Endothelial cell of umbilical vein (primary cell): ENCODE measurements around the gene ADGRG2. TPM values are rescaled to one million over a fixed set of nuclear protein-coding genes. Genes with fewer than 3 reads are reported as not detected.

Experiments
- BruUV-seq: library from RNA; stranded (reverse); fragments of 400-500 nt; replicated peaks from 2 replicates; lab custom pipeline; 2021; lab: Mats Ljungman, UMichigan
- CTCF ChIA-PET: fragments of 300-600, 350-600 bp; sonication (Branson Sonifier 250); formaldehyde crosslinking; loops from one replicate; lab custom pipeline; 2021; ENCODE audit warnings: antibody characterized with exemption, inconsistent platforms; lab: Charles Lee
- POLR2A ChIA-PET: fragments of 300-600, 350-600 bp; sonication (Branson Sonifier 250); formaldehyde crosslinking; loops from one replicate; lab custom pipeline; 2021; ENCODE audit warnings: antibody characterized with exemption, inconsistent platforms; lab: Charles Lee
- DNase-seq: peaks from one replicate; pipeline ENCODE4 v3.0.0-alpha.2; 2011; ENCODE audit warnings: low read depth, low spot score
- FAIRE-seq: peaks from 2 replicates; lab custom pipeline; 2011; peaks lifted over from hg19 to GRCh38; lab: Jason Lieb, UNC
- H2AFZ ChIP-seq: 2 replicates; pipeline ENCODE4 v1.6.0; 2012; ENCODE audit warnings: low read depth, low read length, control low read depth, inconsistent platforms
- H3K27ac ChIP-seq: 2 replicates; pipeline ENCODE4 v1.5.1; 2011; ENCODE audit warnings: low read depth, mild to moderate bottlenecking, control low read depth, low read length, moderate library complexity; ENCODE audit not compliant: insufficient read depth
- H3K27me3 ChIP-seq, 2 experiments: 2 replicates each; pipeline versions ENCODE4 v1.6.0 to v1.6.1; 2011; ENCODE audit warnings: low read length in 2 of 2, mixed read lengths in 1 of 2; ENCODE audit not compliant: control insufficient read depth in 2 of 2, insufficient read depth in 2 of 2
- H3K36me3 ChIP-seq, 2 experiments: 2 replicates in 1 of 2; 3 replicates in 1 of 2; pipeline ENCODE4 v1.5.1; 2011; ENCODE audit warnings: low read length in 2 of 2, mild to moderate bottlenecking in 1 of 2, moderate library complexity in 1 of 2; ENCODE audit not compliant: control insufficient read depth in 2 of 2, insufficient read depth in 2 of 2; ENCODE audit errors: extremely low read depth in 1 of 2
- H3K4me1 ChIP-seq: 3 replicates; pipeline ENCODE4 v1.5.1; 2011; ENCODE audit warnings: mild to moderate bottlenecking, low read length; ENCODE audit not compliant: control insufficient read depth, insufficient read depth; ENCODE audit errors: extremely low read depth
- H3K4me2 ChIP-seq: 2 replicates; pipeline ENCODE4 v1.6.1; 2011; ENCODE audit warnings: low read length, control low read depth, mixed read lengths; ENCODE audit not compliant: insufficient read depth
- H3K4me3 ChIP-seq, 3 experiments: fragments of 200-600 bp in 1 of 3; sonication (generic), shearing (Covaris generic) in 1 of 3; replicated peaks in 1 of 3; 2 replicates each; pipeline ENCODE4 v1.5.1; 2011 to 2016; ENCODE audit warnings: control low read depth in 3 of 3, low read length in 3 of 3, mild to moderate bottlenecking in 2 of 3, inconsistent platforms in 1 of 3, low read depth in 1 of 3, moderate library complexity in 1 of 3; ENCODE audit not compliant: insufficient read depth in 1 of 3
- H3K79me2 ChIP-seq: 2 replicates; pipeline ENCODE4 v1.6.0; 2012; ENCODE audit warnings: low read length, inconsistent platforms; ENCODE audit not compliant: control insufficient read depth, insufficient read depth
- H3K9ac ChIP-seq: replicated peaks from 2 replicates; pipeline ENCODE3; 2011; ENCODE audit warnings: low read length, control low read depth; ENCODE audit not compliant: insufficient read depth; ENCODE audit errors: extremely low read depth
- H3K9me1 ChIP-seq: replicated peaks from 3 replicates; pipeline ENCODE4 v1.6.0; 2011; ENCODE audit warnings: mild to moderate bottlenecking, low read length; ENCODE audit not compliant: control insufficient read depth, insufficient read depth; ENCODE audit errors: extremely low read depth
- H3K9me3 ChIP-seq: replicated peaks from 2 replicates; pipeline ENCODE4 v1.5.1; 2012; ENCODE audit warnings: low read length, inconsistent platforms; ENCODE audit not compliant: control insufficient read depth, insufficient read depth
- H4K20me1 ChIP-seq: replicated peaks from 2 replicates; pipeline ENCODE3; 2011; ENCODE audit warnings: mild to moderate bottlenecking, low read length; ENCODE audit not compliant: control insufficient read depth, insufficient read depth; ENCODE audit errors: extremely low read depth
- CTCF ChIP-seq, 2 donors: IDR thresholded peaks; 1 replicate in 1 of 2; 2 replicates in 1 of 2; pipeline ENCODE4 v1.5.1; 2011; ENCODE audit warnings: low read length in 2 of 2, mild to moderate bottlenecking in 2 of 2, moderate library complexity in 2 of 2, control low read depth in 1 of 2, inconsistent platforms in 1 of 2, low read depth in 1 of 2; ENCODE audit not compliant: insufficient read depth in 1 of 2; ENCODE audit errors: extremely low read depth in 1 of 2
- JUN ChIP-seq: IDR thresholded peaks from 2 replicates; pipeline ENCODE4 v1.6.1; 2011; ENCODE audit warnings: borderline replicate concordance, low read depth; ENCODE audit not compliant: insufficient read length, insufficient read depth
- MAX ChIP-seq: IDR thresholded peaks from 2 replicates; pipeline ENCODE4 v1.6.1; 2011; ENCODE audit not compliant: insufficient read depth, insufficient read length
- MYC ChIP-seq: IDR thresholded peaks from one replicate; pipeline ENCODE4 v1.6.1; 2011; ENCODE audit warnings: mild to moderate bottlenecking, low read depth, low read length
- POLR2A ChIP-seq: IDR thresholded peaks from 2 replicates; pipeline ENCODE4 v1.6.1; 2012; ENCODE audit warnings: low read depth, mild to moderate bottlenecking, control low read depth, low read length
- dilution Hi-C: fragments of 300-500 bp; cut with MboI; formaldehyde crosslinking; loops from one replicate; pipeline ENCODE4 v1.15.0; 2019; ENCODE audit warnings: low sequenced_read_pairs; ENCODE audit not compliant: extremely low pct_ligation_motif_present
- intact Hi-C: fragments of 100-400 bp; cut with micrococcal nuclease; formaldehyde crosslinking; loops from one replicate; pipeline ENCODE4 v1.10.0; 2022
- polyA plus RNA-seq, 4 experiments: library from polyadenylated mRNA; depleted of rRNA in 3 of 4; stranded (reverse) in 3 of 4; unstranded in 1 of 4; fragments of >200 nt; gene quantifications; 2 replicates each; pipeline versions ENCODE4 v1.2.1 to v1.2.3, GENCODE V29; 2011 to 2012; ENCODE audit warnings: missing spikeins in 1 of 4
- total RNA-seq: library from RNA; stranded (reverse); gene quantifications from 2 replicates; pipeline ENCODE4 v1.2.3, GENCODE V29; 2021

The ADGRG2 gene
- total and polyA plus RNA-seq, 2 donors (not counting 3 experiments of a cell fraction or from before 2014, with no cell fraction given), result not detected

- ChIA-PET CTCF (no interaction called here), POLR2A (no interaction called here)
- FAIRE-seq, result peak; percentile 37
- Histone ChIP-seq H3K79me2 (no peaks in the 10 kb centered on the region), H3K27ac (no peak overlapping the region), H4K20me1 (no peaks in the 10 kb centered on the region), H3K4me2 (no peak overlapping the region), H3K27me3 (no peaks in the 10 kb centered on the region), H3K9me1 (no peaks in the 10 kb centered on the region), H3K4me3 (no peak overlapping the region), H3K9me3 (no peaks in the 10 kb centered on the region), H2AFZ (no peak overlapping the region), H3K36me3 (no peaks in the 10 kb centered on the region), H3K4me1 (no peaks in the 10 kb centered on the region), H3K9ac (no peak overlapping the region)
- intact Hi-C loops, result no loop called here
- dilution Hi-C loops, result no loop called here
- no TSS peak for BruUV-seq
- DNase-seq, result no peak
- no peak for TF ChIP-seq POLR2A
Measured at GRCh38 chrX:19003756-19004155, 118.5 kb downstream of the ADGRG2 start.

- BruUV-seq, result no TSS peak
- Histone ChIP-seq H3K79me2 (no peaks in the 10 kb centered on the region), H3K9me1 (no peaks in the 10 kb centered on the region), H3K4me1 (peaks cover 2% of the 10 kb centered on the region), H3K9me3 (no peaks in the 10 kb centered on the region), H2AFZ (no peak overlapping the region), H3K4me2 (no peak overlapping the region), H3K9ac (no peak overlapping the region), H3K27me3 (no peaks in the 10 kb centered on the region), H3K4me3 (no peak overlapping the region), H3K27ac (no peak overlapping the region), H3K36me3 (no peaks in the 10 kb centered on the region), H4K20me1 (no peaks in the 10 kb centered on the region)
- ChIA-PET POLR2A (interaction anchor here (0.6 kb wide), 1 partner anchor 13 kb away, joined by 3 read pairs; no protein-coding TSS in a partner anchor), CTCF (no interaction called here)
- TF ChIP-seq CTCF (IDR thresholded peaks at IDR 0.05; ENCODE audit: extremely low read depth in 1 of 2, insufficient read depth in 1 of 2, low read depth in 1 of 2, low read length in 2 of 2) (no peak), JUN (no peak), MAX (no peak), MYC (no peak)
- intact Hi-C loops (no loop called here), dilution Hi-C loops (no loop called here)
- FAIRE-seq (no peak), DNase-seq (no peak)
Measured at GRCh38 chrX:18998653-18999052, 123.6 kb downstream of the ADGRG2 start.
